HL-60 (cell line): ENCODE measurements around the gene SHOC1.

ENCODE experiments used
- DNase-seq, 2 experiments: peaks; one replicate each; pipeline ENCODE4 v3.0.0-alpha.2; 2010 to 2020; ENCODE audit warnings: low read depth in 1 of 2, low spot score in 1 of 2
- H3K27ac ChIP-seq: fragments of 250-450 bp; sonication (Bioruptor Pico); replicated peaks from 2 replicates; pipeline ENCODE4 v1.5.1; 2020; ENCODE audit warnings: mild to moderate bottlenecking, moderate library complexity
- H3K27me3 ChIP-seq: fragments of 250-450 bp; sonication (Bioruptor Pico); 2 replicates; pipeline ENCODE4 v1.5.1; 2021; ENCODE audit warnings: mild to moderate bottlenecking, moderate library complexity; ENCODE audit not compliant: insufficient read depth, poor library complexity, severe bottlenecking
- H3K4me3 ChIP-seq: replicated peaks from 2 replicates; pipeline ENCODE4 v1.5.1; 2011; ENCODE audit warnings: mild to moderate bottlenecking, control low read depth, low read length; ENCODE audit not compliant: insufficient read depth
- CTCF ChIP-seq: IDR thresholded peaks from one replicate; pipeline ENCODE4 v1.5.1; 2011; ENCODE audit warnings: low read length, control low read depth, inconsistent platforms; ENCODE audit not compliant: insufficient read depth
- GABPA ChIP-seq: IDR thresholded peaks from 2 replicates; pipeline ENCODE4 v1.6.1; 2012; ENCODE audit warnings: low read depth
- POLR2AphosphoS5 ChIP-seq: IDR thresholded peaks from 2 replicates; pipeline ENCODE4 v1.6.1; 2012; ENCODE audit warnings: low read depth
- REST ChIP-seq: IDR thresholded peaks from 2 replicates; pipeline ENCODE4 v1.6.1; 2012; ENCODE audit warnings: low read depth; ENCODE audit not compliant: insufficient replicate concordance
- SPI1 ChIP-seq: IDR thresholded peaks from 2 replicates; pipeline ENCODE4 v1.6.1; 2012; ENCODE audit warnings: low read depth, mild to moderate bottlenecking, borderline replicate concordance

SHOC1 gene

GRCh38 chr9:111804636-111805035 is 9.9 kb upstream of the SHOC1 start:
- Histone ChIP-seq H3K27me3 (no peaks in the 10 kb centered on the region), H3K27ac (no peak overlapping the region), H3K4me3 (no peak overlapping the region)
- TF ChIP-seq GABPA (no peak), REST (no peak), SPI1 (no peak), POLR2AphosphoS5 (no peak), CTCF (no peak)
- no peak for DNase-seq

GRCh38 chr9:111803924-111804323 is 9.2 kb upstream of the SHOC1 start:
- TF ChIP-seq GABPA, result no peak
- no peak overlapping the region for H3K27ac ChIP-seq
- no peak overlapping the region for H3K4me3 ChIP-seq
- no peak for DNase-seq
- H3K27me3 ChIP-seq, result no peaks in the 10 kb centered on the region

- DNase-seq, result no peak
Measured at GRCh38 chr9:111799915-111800526, 5.3 kb upstream of the SHOC1 start.

GRCh38 chr9:111799506-111799905 is 4.8 kb upstream of the SHOC1 start:
- Histone ChIP-seq H3K4me3 (no peak overlapping the region), H3K27me3 (no peaks in the 10 kb centered on the region), H3K27ac (no peak overlapping the region)
- no peak for TF ChIP-seq REST
- no peak for TF ChIP-seq CTCF
- no peak for TF ChIP-seq SPI1
- no peak for TF ChIP-seq GABPA
- TF ChIP-seq POLR2AphosphoS5, result no peak
- DNase-seq, result no peak

More at GRCh38 chr9:111799915-111800526, 5.3 kb upstream of the SHOC1 start:
- TF ChIP-seq CTCF (no peak), SPI1 (peak; percentile 3; the same call in 1 of the 2 replicates)
- no peak overlapping the region for H3K4me3 ChIP-seq
- H3K27me3 ChIP-seq, result no peaks in the 10 kb centered on the region
- no peak overlapping the region for H3K27ac ChIP-seq
